GM19324 (cell line): ENCODE results near the gene KBTBD2.
"Not testable (repeated sequence)": the region's sequence is repeated elsewhere in the genome, so short reads cannot be mapped to it uniquely, and the experiment has no call there.

ENCODE experiments used
- ATAC-seq: cut with Tn5 transposase; IDR thresholded peaks from one replicate; pipeline ENCODE4 v1.9.1; 2021; ENCODE audit warnings: mild to moderate bottlenecking, moderate library complexity; ENCODE audit not compliant: unreplicated experiment, low FRiP score

Gene KBTBD2

GRCh38 chr7:32858648-32859047 is 32.9 kb downstream of the KBTBD2 start:
- no peak for ATAC-seq

- ATAC-seq, result not testable (repeated sequence)
Measured at GRCh38 chr7:32857063-32857462, 34.5 kb downstream of the KBTBD2 start.

GRCh38 chr7:32855837-32856775 is 35.5 kb downstream of the KBTBD2 start:
- ATAC-seq, result not testable (repeated sequence)

GRCh38 chr7:32850654-32851053 is 40.9 kb downstream of the KBTBD2 start:
- not testable (repeated sequence) for ATAC-seq

- ATAC-seq, result not testable (repeated sequence)
Measured at GRCh38 chr7:32848655-32849054, 42.9 kb downstream of the KBTBD2 start.

- ATAC-seq, result peak; percentile 99
Measured at GRCh38 chr7:32846630-32847225, 44.8 kb downstream of the KBTBD2 start.

- not testable (repeated sequence) for ATAC-seq
Measured at GRCh38 chr7:32844748-32845147, 46.8 kb downstream of the KBTBD2 start.

GRCh38 chr7:32843763-32844162 is 47.8 kb downstream of the KBTBD2 start:
- ATAC-seq, result not testable (repeated sequence)

GRCh38 chr7:32839846-32840245 is 51.7 kb downstream of the KBTBD2 start:
- not testable (repeated sequence) for ATAC-seq

GRCh38 chr7:32828996-32829752 is 62.4 kb downstream of the KBTBD2 start:
- ATAC-seq, result peak; percentile 56
